Measurements from ENCODE around the gene ZSWIM1.

Gene ZSWIM1

GRCh38 chr20:45904583-45905504 lies 23.8 kb downstream of the ZSWIM1 start:
- Histone ChIP-seq H3K27me3 (ENCODE audit: insufficient read depth, insufficient read length) (no peaks in the 10 kb centered on the region), H3K4me3 (ENCODE audit: insufficient read length, low read depth) (no peak overlapping the region), H3K9me3 (ENCODE audit: insufficient read depth, low read length) (no peaks in the 10 kb centered on the region), H3K9ac (ENCODE audit: insufficient read length, low read depth) (peak overlapping the region; percentile 0), H3K36me3 (ENCODE audit: insufficient read depth, insufficient read length, low read length) (peaks cover 90% of the 10 kb centered on the region), H3K4me1 (ENCODE audit: insufficient read depth, insufficient read length) (peaks cover 10% of the 10 kb centered on the region)
- TF ChIP-seq YY1 (IDR thresholded peaks at IDR 0.05; ENCODE audit: insufficient read depth, insufficient read length) (no peak), ZNF274 (IDR thresholded peaks at IDR 0.05; ENCODE audit: low read depth, low read length) (no peak), SUZ12 (IDR thresholded peaks at IDR 0.05; ENCODE audit: extremely low read depth, insufficient read depth, insufficient read length) (no peak)
- no peak for DNase-seq (ENCODE audit: low read depth, low spot score)

- Histone ChIP-seq H3K4me3 (ENCODE audit: insufficient read length, low read depth) (no peak overlapping the region), H3K27me3 (ENCODE audit: insufficient read depth, insufficient read length) (no peaks in the 10 kb centered on the region), H3K36me3 (ENCODE audit: insufficient read depth, insufficient read length, low read length) (peaks cover 88% of the 10 kb centered on the region), H3K9ac (ENCODE audit: insufficient read length, low read depth) (no peak overlapping the region), H3K4me1 (ENCODE audit: insufficient read depth, insufficient read length) (peaks cover 13% of the 10 kb centered on the region), H3K9me3 (ENCODE audit: insufficient read depth, low read length) (no peaks in the 10 kb centered on the region)
- no peak for DNase-seq (ENCODE audit: low read depth, low spot score)
- TF ChIP-seq ZNF274 (IDR thresholded peaks at IDR 0.05; ENCODE audit: low read depth, low read length) = no peak
- no peak for TF ChIP-seq SUZ12 (IDR thresholded peaks at IDR 0.05; ENCODE audit: extremely low read depth, insufficient read depth, insufficient read length)
- no peak for TF ChIP-seq YY1 (IDR thresholded peaks at IDR 0.05; ENCODE audit: insufficient read depth, insufficient read length)
These were observed 24.6 kb downstream of the ZSWIM1 start for GRCh38 chr20:45905505-45906079.

GRCh38 chr20:45907219-45907948 lies 26.4 kb downstream of the ZSWIM1 start:
- Histone ChIP-seq H3K27me3 (ENCODE audit: insufficient read depth, insufficient read length) (no peaks in the 10 kb centered on the region), H3K4me3 (ENCODE audit: insufficient read length, low read depth) (no peak overlapping the region), H3K9ac (ENCODE audit: insufficient read length, low read depth) (no peak overlapping the region), H3K36me3 (ENCODE audit: insufficient read depth, insufficient read length, low read length) (peaks cover 73% of the 10 kb centered on the region), H3K4me1 (ENCODE audit: insufficient read depth, insufficient read length) (peaks cover 15% of the 10 kb centered on the region), H3K9me3 (ENCODE audit: insufficient read depth, low read length) (no peaks in the 10 kb centered on the region)
- no peak for DNase-seq (ENCODE audit: low read depth, low spot score)
- TF ChIP-seq YY1 (IDR thresholded peaks at IDR 0.05; ENCODE audit: insufficient read depth, insufficient read length) (no peak), ZNF274 (IDR thresholded peaks at IDR 0.05; ENCODE audit: low read depth, low read length) (no peak), SUZ12 (IDR thresholded peaks at IDR 0.05; ENCODE audit: extremely low read depth, insufficient read depth, insufficient read length) (no peak)

- Histone ChIP-seq H3K4me1 (ENCODE audit: insufficient read depth, insufficient read length) (peaks cover 17% of the 10 kb centered on the region), H3K27me3 (ENCODE audit: insufficient read depth, insufficient read length) (no peaks in the 10 kb centered on the region), H3K9ac (ENCODE audit: insufficient read length, low read depth) (no peak overlapping the region), H3K4me3 (ENCODE audit: insufficient read length, low read depth) (no peak overlapping the region), H3K36me3 (ENCODE audit: insufficient read depth, insufficient read length, low read length) (peaks cover 66% of the 10 kb centered on the region), H3K9me3 (ENCODE audit: insufficient read depth, low read length) (no peaks in the 10 kb centered on the region)
- no peak for DNase-seq (ENCODE audit: low read depth, low spot score)
- TF ChIP-seq YY1 (IDR thresholded peaks at IDR 0.05; ENCODE audit: insufficient read depth, insufficient read length) = no peak
- TF ChIP-seq SUZ12 (IDR thresholded peaks at IDR 0.05; ENCODE audit: extremely low read depth, insufficient read depth, insufficient read length) = no peak
- TF ChIP-seq ZNF274 (IDR thresholded peaks at IDR 0.05; ENCODE audit: low read depth, low read length) = no peak
These were observed 27.1 kb downstream of the ZSWIM1 start for GRCh38 chr20:45908084-45908483.

GRCh38 chr20:45909336-45909808 lies 28.3 kb downstream of the ZSWIM1 start:
- peaks cover 17% of the 10 kb centered on the region for H3K4me1 ChIP-seq (ENCODE audit: insufficient read depth, insufficient read length)

GRCh38 chr20:45909817-45910669 lies 29.0 kb downstream of the ZSWIM1 start:
- Histone ChIP-seq H3K27me3 (ENCODE audit: insufficient read depth, insufficient read length) (no peaks in the 10 kb centered on the region), H3K9me3 (ENCODE audit: insufficient read depth, low read length) (no peaks in the 10 kb centered on the region), H3K9ac (ENCODE audit: insufficient read length, low read depth) (no peak overlapping the region), H3K4me1 (ENCODE audit: insufficient read depth, insufficient read length) (peaks cover 12% of the 10 kb centered on the region), H3K4me3 (ENCODE audit: insufficient read length, low read depth) (peak overlapping the region; percentile 5), H3K36me3 (ENCODE audit: insufficient read depth, insufficient read length, low read length) (peaks cover 47% of the 10 kb centered on the region)
- no peak for TF ChIP-seq SUZ12 (IDR thresholded peaks at IDR 0.05; ENCODE audit: extremely low read depth, insufficient read depth, insufficient read length)
- TF ChIP-seq YY1 (IDR thresholded peaks at IDR 0.05; ENCODE audit: insufficient read depth, insufficient read length) = no peak
- no peak for TF ChIP-seq ZNF274 (IDR thresholded peaks at IDR 0.05; ENCODE audit: low read depth, low read length)
- no peak for DNase-seq (ENCODE audit: low read depth, low spot score)

More at GRCh38 chr20:45909336-45909808, 28.3 kb downstream of the ZSWIM1 start:
- Histone ChIP-seq H3K9me3 (ENCODE audit: insufficient read depth, low read length) (no peaks in the 10 kb centered on the region), H3K4me3 (ENCODE audit: insufficient read length, low read depth) (no peak overlapping the region), H3K9ac (ENCODE audit: insufficient read length, low read depth) (no peak overlapping the region), H3K36me3 (ENCODE audit: insufficient read depth, insufficient read length, low read length) (peaks cover 53% of the 10 kb centered on the region), H3K27me3 (ENCODE audit: insufficient read depth, insufficient read length) (no peaks in the 10 kb centered on the region)
- TF ChIP-seq ZNF274 (IDR thresholded peaks at IDR 0.05; ENCODE audit: low read depth, low read length) = no peak
- TF ChIP-seq YY1 (IDR thresholded peaks at IDR 0.05; ENCODE audit: insufficient read depth, insufficient read length) = no peak
- no peak for TF ChIP-seq SUZ12 (IDR thresholded peaks at IDR 0.05; ENCODE audit: extremely low read depth, insufficient read depth, insufficient read length)
- DNase-seq (ENCODE audit: low read depth, low spot score) = no peak

Data from NT2/D1 (cell line).